ENCODE results near the gene CREB3L1. TPM values are rescaled to one million over a fixed set of nuclear protein-coding genes. Genes with fewer than 3 reads are reported as not detected.

Gene CREB3L1
- total RNA-seq, 1 experiment from 2014 or later, result 3.3 TPM

DNA sequence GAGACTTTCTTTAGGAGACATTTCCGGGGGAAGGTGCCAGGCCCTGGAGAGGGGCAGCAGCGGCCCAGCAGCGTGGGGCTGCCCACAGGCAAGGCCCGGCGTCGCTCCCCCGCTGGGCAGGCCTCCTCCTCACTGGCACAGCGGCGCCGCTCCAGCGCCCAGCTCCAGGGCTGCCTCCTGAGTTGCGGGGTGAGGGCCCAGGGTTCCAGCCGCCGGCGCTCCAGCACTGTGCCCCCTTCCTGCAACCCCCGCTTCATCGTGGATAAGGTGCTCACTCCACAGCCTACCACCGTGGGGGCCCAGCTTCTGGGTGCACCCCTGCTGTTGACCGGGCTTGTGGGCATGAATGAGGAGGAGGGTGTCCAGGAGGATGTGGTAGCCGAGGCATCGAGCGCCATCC lies 88.8 kb downstream of the CREB3L1 start:
- no peak overlapping the region for H3K27ac ChIP-seq (ENCODE audit: insufficient read length, low read depth, low read length)
- no peak overlapping the region for H2BK20ac ChIP-seq (ENCODE audit: low read depth, low read length, poor library complexity, severe bottlenecking)
- H3K36me3 Mint-ChIP-seq (ENCODE audit: insufficient read depth in 1 of 3, low read depth in 3 of 3), result peaks cover 10 to 19% (median 13%) of the 10 kb centered on the region in 3 experiments
- no peak overlapping the region for H2AK5ac ChIP-seq (ENCODE audit: insufficient read length, low read length)
- no peak overlapping the region for H2BK120ac ChIP-seq (ENCODE audit: low read depth, low read length, poor library complexity, severe bottlenecking)
- H2AFZ ChIP-seq (ENCODE audit: low read length), result no peak overlapping the region
- no peaks in the 10 kb centered on the region for H3K9me3 ChIP-seq (ENCODE audit: control insufficient read depth, low read depth, low read length)
- no peak overlapping the region; a peak in 1 of 7 replicates for H3K27ac Mint-ChIP-seq
- no peaks in the 10 kb centered on the region for H3K27me3 ChIP-seq (ENCODE audit: insufficient read depth, low read length)
- H2BK5ac ChIP-seq (ENCODE audit: insufficient read length, low read length), result no peak overlapping the region
- H3K79me2 ChIP-seq (ENCODE audit: insufficient read depth, low read length), result no peaks in the 10 kb centered on the region; the same call in 1 of the 2 replicates
- no peaks in the 10 kb centered on the region for H4K20me1 ChIP-seq (ENCODE audit: control insufficient read depth, insufficient read depth, insufficient read length)
- H3K4me1 Mint-ChIP-seq, result peaks cover 27 to 44% of the 10 kb centered on the region in 2 experiments
- H3K4ac ChIP-seq (ENCODE audit: low read depth, low read length), result no peak overlapping the region
- H3K4me1 ChIP-seq (ENCODE audit: insufficient read depth, low read length), result peaks cover 3% of the 10 kb centered on the region; the same call in 1 of the 2 replicates
- DNase-seq, result no peak
- H3K4me2 ChIP-seq (ENCODE audit: insufficient read depth, insufficient read length, low read length), result no peak overlapping the region
- no peak overlapping the region for H3K4me3 Mint-ChIP-seq
- no CpG with 5 or more reads among the region's 22 CpGs for WGBS (ENCODE audit: extremely low coverage, insufficient read length, low lambda C conversion rate)
- H3K23me2 ChIP-seq (ENCODE audit: insufficient read length, low read depth, low read length, poor library complexity, severe bottlenecking), result no peaks in the 10 kb centered on the region
- TF ChIP-seq, protein P1, sequence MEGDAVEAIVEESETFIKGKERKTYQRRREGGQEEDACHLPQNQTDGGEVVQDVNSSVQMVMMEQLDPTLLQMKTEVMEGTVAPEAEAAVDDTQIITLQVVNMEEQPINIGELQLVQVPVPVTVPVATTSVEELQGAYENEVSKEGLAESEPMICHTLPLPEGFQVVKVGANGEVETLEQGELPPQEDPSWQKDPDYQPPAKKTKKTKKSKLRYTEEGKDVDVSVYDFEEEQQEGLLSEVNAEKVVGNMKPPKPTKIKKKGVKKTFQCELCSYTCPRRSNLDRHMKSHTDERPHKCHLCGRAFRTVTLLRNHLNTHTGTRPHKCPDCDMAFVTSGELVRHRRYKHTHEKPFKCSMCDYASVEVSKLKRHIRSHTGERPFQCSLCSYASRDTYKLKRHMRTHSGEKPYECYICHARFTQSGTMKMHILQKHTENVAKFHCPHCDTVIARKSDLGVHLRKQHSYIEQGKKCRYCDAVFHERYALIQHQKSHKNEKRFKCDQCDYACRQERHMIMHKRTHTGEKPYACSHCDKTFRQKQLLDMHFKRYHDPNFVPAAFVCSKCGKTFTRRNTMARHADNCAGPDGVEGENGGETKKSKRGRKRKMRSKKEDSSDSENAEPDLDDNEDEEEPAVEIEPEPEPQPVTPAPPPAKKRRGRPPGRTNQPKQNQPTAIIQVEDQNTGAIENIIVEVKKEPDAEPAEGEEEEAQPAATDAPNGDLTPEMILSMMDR (conservative IDR thresholded peaks at IDR 0.05), result no peak
- H3K23ac ChIP-seq (ENCODE audit: insufficient read length, low read depth, low read length), result no peak overlapping the region
- no peak overlapping the region for H3K18ac ChIP-seq (ENCODE audit: insufficient read length, low read depth, low read length)
- H3T11ph ChIP-seq (ENCODE audit: low read length), result no peak overlapping the region
- no peaks in the 10 kb centered on the region for H3K27me3 Mint-ChIP-seq (ENCODE audit: low read depth)
- H3K56ac ChIP-seq (ENCODE audit: insufficient read length, low read depth, low read length), result no peak overlapping the region
- H3K14ac ChIP-seq (ENCODE audit: insufficient read depth, low read length), result no peak overlapping the region
- no peak overlapping the region for H4K5ac ChIP-seq (ENCODE audit: insufficient read length, low read depth, low read length)
- H4K91ac ChIP-seq (ENCODE audit: insufficient read length, low read depth, low read length), result no peak overlapping the region
- no peaks in the 10 kb centered on the region for H3K9me3 Mint-ChIP-seq
- no peak overlapping the region for H3K9ac ChIP-seq (ENCODE audit: extremely low read depth, insufficient read length, low read length)
- H2BK15ac ChIP-seq (ENCODE audit: low read depth, low read length), result no peak overlapping the region
- H3K79me1 ChIP-seq (ENCODE audit: insufficient read depth, low read depth, low read length, poor library complexity, severe bottlenecking), result no peaks in the 10 kb centered on the region
- H4K8ac ChIP-seq (replicated peaks; ENCODE audit: insufficient read length, low read depth, low read length), result no peak overlapping the region
- H2BK12ac ChIP-seq (ENCODE audit: insufficient read length, low read depth, low read length), result no peak overlapping the region
